ENCODE results near the gene RPL10A. TPM values are rescaled to one million over a fixed set of nuclear protein-coding genes. Genes with fewer than 3 reads are reported as not detected.

Gene RPL10A
- total RNA-seq, 4 donors from 2014 or later: 1,152 to 2,101 (median 1,461) TPM

GRCh38 chr6:35506536-35506935 lies 38.3 kb downstream of the RPL10A start:
- WGBS, 2 donors: 92 to 93% methylated on average over 3 of the region's 3 CpGs
- H3K36me3 ChIP-seq: no peaks in the 10 kb centered on the region
- TF ChIP-seq POLR2A (IDR thresholded peaks at IDR 0.05): no peak
- TF ChIP-seq CTCF (IDR thresholded peaks at IDR 0.05): no peak
- DNase-seq: no peak
- intact Hi-C loops (cut with DNase I): no loop called here
- peaks cover 2 to 16% (median 3%) of the 10 kb centered on the region in 3 donors for H3K4me1 ChIP-seq
- no peak overlapping the region for H3K27ac ChIP-seq
- H3K27me3 ChIP-seq: peaks cover 0 to 87% (median under 1%) of the 10 kb centered on the region in 4 donors
- H3K9me3 ChIP-seq: no peaks in the 10 kb centered on the region
- no peak overlapping the region for H3K4me3 ChIP-seq

GRCh38 chr6:35507221-35507620 lies 39.0 kb downstream of the RPL10A start:
- no peak overlapping the region for H3K4me3 ChIP-seq
- H3K4me1 ChIP-seq: peaks cover 3 to 21% (median 9%) of the 10 kb centered on the region in 3 donors
- H3K27ac ChIP-seq: no peak overlapping the region
- no peaks in the 10 kb centered on the region for H3K9me3 ChIP-seq
- peaks cover 0 to 93% (median 4%) of the 10 kb centered on the region in 4 donors for H3K27me3 ChIP-seq
- WGBS, 2 donors: 87 to 88% methylated on average over 2 of the region's 2 CpGs
- DNase-seq: no peak
- intact Hi-C loops (cut with DNase I): no loop called here
- H3K36me3 ChIP-seq: no peaks in the 10 kb centered on the region
- TF ChIP-seq POLR2A (IDR thresholded peaks at IDR 0.05) (no peak), CTCF (IDR thresholded peaks at IDR 0.05) (no peak)

GRCh38 chr6:35508027-35508426 lies 39.8 kb downstream of the RPL10A start:
- intact Hi-C loops (cut with DNase I): no loop called here
- peaks cover 0 to 95% (median 4%) of the 10 kb centered on the region in 4 donors for H3K27me3 ChIP-seq
- no peak for DNase-seq
- no peak for TF ChIP-seq POLR2A (IDR thresholded peaks at IDR 0.05)
- TF ChIP-seq CTCF (IDR thresholded peaks at IDR 0.05): no peak
- H3K4me1 ChIP-seq: peaks cover 3 to 19% (median 9%) of the 10 kb centered on the region in 3 donors
- WGBS, 2 donors: 60 to 70% methylated on average over 2 of the region's 2 CpGs
- no peak overlapping the region for H3K27ac ChIP-seq
- no peaks in the 10 kb centered on the region for H3K9me3 ChIP-seq
- H3K4me3 ChIP-seq: no peak overlapping the region
- no peaks in the 10 kb centered on the region for H3K36me3 ChIP-seq

- peaks cover 3 to 19% (median 9%) of the 10 kb centered on the region in 3 donors for H3K4me1 ChIP-seq
- no peak for DNase-seq
- no peaks in the 10 kb centered on the region for H3K9me3 ChIP-seq
- no peak overlapping the region for H3K27ac ChIP-seq
- no peak overlapping the region for H3K4me3 ChIP-seq
- intact Hi-C loops (cut with DNase I): no loop called here
- H3K27me3 ChIP-seq: peaks cover 0 to 98% (median 4%) of the 10 kb centered on the region in 4 donors
- TF ChIP-seq POLR2A (IDR thresholded peaks at IDR 0.05) (no peak), CTCF (IDR thresholded peaks at IDR 0.05) (no peak)
- no peaks in the 10 kb centered on the region for H3K36me3 ChIP-seq
- WGBS, 2 donors: 38 to 68% methylated on average over 3 to 5 of the region's 5 CpGs
Measured at GRCh38 chr6:35508542-35508941, 40.3 kb downstream of the RPL10A start.

GRCh38 chr6:35510916-35511561 lies 42.8 kb downstream of the RPL10A start:
- TF ChIP-seq CTCF (IDR thresholded peaks at IDR 0.05) (no peak), POLR2A (IDR thresholded peaks at IDR 0.05) (no peak)
- Histone ChIP-seq H3K4me3 (peak overlapping the region in 1 of 4 donors; percentile 46), H3K36me3 (no peaks in the 10 kb centered on the region), H3K27ac (no peak overlapping the region), H3K27me3 (peaks cover 0 to 74% (median 4%) of the 10 kb centered on the region in 4 donors), H3K9me3 (no peaks in the 10 kb centered on the region), H3K4me1 (peaks cover 2 to 15% (median 9%) of the 10 kb centered on the region in 3 donors)
- 71 to 78% methylated on average over 6 to 7 of the region's 7 CpGs for WGBS, 2 donors
- DNase-seq: no peak
- intact Hi-C loops (cut with DNase I): no loop called here
